Measurements from ENCODE around the gene CERS1. TPM values are rescaled to one million over a fixed set of nuclear protein-coding genes. Genes with fewer than 3 reads are reported as not detected.

CERS1 gene
- total RNA-seq, 2 experiments from 2014 or later = 0.08 TPM; not detected in 1

DNA sequence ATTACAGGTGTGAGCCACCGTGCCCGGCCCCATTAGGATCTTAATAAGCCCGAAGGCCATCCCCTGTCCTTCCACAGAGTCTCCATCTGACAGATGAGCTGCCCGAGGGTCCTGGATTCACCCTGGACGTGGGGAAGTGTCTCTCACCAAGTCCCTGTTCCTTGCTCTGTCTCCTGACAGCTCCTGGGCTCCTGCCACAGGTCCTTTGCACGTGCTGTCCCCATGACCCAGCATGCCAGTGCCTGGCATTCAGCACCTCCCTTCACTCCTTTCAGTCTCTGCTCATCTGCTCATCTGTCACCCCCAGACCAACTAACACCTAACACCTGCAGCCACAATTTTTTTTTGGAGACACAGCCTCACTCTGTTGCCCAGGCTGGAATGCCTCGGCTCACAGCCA is 14.5 kb downstream of the CERS1 start:
- ChIA-PET POLR2A (interaction anchor here (0.7 kb wide), 1 partner anchor 139 kb away, joined by 4 read pairs; no protein-coding TSS in a partner anchor), CTCF (no interaction called here)

DNA sequence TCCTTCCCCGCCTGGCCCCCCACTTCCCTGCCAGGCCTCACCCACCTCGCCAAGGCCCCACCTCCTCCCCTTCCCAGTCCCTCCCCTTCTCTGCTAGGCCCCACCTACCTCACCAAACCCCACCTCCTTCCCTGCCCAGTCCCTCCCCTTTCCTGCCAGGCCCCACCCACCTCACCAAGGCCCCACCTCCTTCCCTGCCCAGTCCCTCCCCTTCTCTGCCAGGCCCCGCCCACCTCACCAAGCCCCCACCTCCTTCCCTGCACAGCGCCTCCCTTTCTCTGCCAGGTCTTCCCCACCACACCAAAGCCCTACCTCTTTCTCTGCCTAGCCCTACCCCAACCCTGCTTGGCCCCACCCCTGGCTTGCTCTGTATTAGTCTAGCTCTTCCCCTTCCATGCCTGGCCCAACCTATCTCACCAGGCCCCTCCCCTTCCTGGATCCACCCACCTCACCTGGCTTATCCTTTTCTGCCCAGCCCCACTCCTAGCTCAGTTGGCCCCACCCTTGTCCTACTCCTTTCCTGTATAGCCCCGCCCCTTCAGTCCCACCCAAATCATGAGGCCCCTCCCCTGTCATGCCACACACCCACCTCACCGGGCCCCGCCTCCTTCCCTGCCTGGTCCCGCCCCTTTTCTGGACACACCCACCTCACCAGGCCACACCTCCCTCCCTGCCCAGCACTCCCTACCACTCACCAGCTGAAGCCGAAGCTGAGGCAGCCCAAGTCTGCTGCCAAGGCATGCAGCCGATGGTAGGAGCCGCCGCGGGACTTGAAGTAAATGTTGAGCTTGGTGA is 16.2 kb downstream of the CERS1 start:
- POLR2A ChIA-PET = interaction anchor here (0.6 kb wide), 1 partner anchor 84 kb away, joined by 8 read pairs; no protein-coding TSS in a partner anchor
- CTCF ChIA-PET = interaction anchor here (0.6 to 0.9 kb wide), 2 partner anchors 24 to 166 kb away, joined by 3 read pairs; no protein-coding TSS in a partner anchor

DNA sequence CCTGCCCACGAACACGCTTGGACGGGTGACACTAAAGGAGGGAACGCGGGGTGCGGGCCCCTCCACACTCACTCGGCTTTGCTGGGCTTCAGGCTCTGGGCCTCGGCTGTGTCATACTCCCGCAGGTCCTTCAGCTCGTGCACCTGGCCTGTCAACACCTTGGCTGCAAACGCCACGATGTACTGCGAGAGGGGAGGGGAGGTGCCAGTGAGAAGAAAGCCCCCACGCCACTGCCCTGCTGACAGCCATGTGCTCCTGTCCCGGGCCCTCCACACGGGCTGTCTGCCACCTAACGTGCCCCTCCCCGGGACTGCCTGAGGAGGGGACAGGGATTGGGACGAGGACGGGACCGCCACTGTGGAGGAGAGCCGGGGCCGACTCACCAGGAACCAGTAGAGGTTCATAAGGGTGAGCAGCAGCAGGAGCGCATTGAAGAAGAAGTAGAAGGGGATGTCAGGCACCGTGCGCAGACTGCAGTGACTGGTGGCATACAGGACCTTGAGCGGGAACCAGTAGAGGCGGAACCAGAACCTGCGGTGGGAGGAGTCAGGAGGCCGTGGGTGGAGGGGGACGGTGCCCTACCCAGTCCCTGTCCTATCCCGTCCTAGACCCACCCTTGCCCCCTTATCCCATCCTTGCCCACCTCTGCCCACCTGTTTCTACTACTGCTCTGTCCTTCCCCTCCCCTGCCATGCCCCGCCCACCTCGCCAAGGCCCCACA is 16.9 kb downstream of the CERS1 start:
- ChIA-PET CTCF (no interaction called here), POLR2A (interaction anchor here (0.6 kb wide), 1 partner anchor 83 kb away, joined by 8 read pairs; no protein-coding TSS in a partner anchor)

DNA sequence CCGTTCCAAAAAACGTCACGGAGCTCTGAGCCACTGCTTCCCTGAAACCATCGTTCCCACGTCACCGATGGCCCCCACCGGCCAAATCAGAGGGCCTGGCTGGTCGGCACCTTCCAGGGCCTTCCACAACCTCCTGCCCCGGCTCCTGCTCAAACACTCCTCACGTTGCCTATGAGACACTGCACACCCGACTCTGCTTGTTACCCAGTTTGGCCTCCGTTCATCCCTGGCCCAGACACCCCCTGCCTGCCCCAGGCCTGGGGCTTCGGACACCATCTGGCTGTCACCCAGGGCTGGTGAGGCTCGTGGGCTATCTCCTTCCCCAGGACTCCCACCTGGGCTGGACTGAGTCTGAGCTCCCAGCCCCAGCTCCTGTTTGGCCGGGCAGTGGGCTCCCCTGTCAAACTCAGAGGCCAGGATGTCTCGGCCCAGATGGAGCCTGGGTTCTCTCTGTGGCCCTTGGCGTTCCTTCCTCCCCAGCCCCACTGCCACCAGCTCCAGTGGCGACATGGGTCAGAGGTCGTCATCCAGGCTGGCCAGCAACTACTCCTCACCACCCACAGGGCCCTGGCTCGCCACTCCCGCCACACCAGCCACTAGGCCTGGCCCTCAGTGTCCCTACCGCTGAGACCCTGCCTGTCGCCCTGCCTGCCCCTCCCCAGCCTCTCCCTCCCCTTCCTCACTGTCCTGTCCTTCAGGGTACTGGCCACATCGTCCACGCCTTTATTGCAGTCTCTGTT is 17.7 kb downstream of the CERS1 start:
- ChIA-PET POLR2A (interaction anchor here (0.5 kb wide), 1 partner anchor 120 kb away, joined by 8 read pairs; no protein-coding TSS in a partner anchor), CTCF (interaction anchor here (1.1 kb wide), 1 partner anchor 12 kb away, joined by 4 read pairs; no protein-coding TSS in a partner anchor)

DNA sequence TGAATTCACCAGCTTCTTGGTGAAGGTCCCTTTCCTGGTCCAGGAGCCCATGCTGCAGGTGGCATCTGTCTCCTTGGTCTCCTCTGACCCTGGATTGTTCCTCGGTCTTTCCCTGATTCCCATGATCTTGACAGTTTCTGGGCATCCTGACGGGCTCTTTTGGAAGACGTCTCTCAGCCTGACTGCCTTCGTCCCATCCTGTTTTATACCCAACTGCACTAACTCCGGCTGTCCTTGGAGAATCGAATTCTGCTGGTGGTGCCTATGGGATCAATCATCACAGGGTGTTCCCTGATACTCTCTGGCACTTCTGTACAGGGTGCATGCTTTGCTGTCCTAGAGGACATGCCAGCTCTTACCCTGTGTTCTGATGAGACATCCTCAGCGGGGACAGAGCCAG is 19.1 kb downstream of the CERS1 start:
- POLR2A ChIA-PET = interaction anchor here (0.6 to 0.7 kb wide), 2 partner anchors 42 to 63 kb away, joined by 3 read pairs; partner anchors contain the start of genes COPE and DDX49
- CTCF ChIA-PET = interaction anchor here (0.6 to 0.7 kb wide), 4 partner anchors 12 to 395 kb away, joined by 3 to 4 read pairs (median 4); no protein-coding TSS in a partner anchor

DNA sequence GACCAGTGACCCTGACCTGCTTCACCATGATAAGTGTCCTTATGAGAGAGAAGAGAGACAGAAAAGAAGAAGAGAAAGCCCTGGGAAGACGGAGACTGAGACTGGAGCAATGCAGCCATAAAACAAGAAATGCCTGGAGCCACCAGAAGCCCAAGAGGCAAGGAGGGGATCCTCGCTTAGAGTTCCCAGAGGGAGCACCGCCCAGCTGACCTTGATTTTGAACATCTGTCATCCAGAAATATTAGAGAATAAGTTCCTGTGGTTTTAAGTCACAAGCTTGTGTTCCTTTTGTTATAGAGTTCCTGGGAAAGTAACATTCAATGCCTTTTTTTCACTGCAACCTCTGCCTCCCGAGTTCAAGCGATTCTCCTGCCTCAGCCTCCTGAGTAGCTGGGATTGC is 20.2 kb downstream of the CERS1 start:
- ChIA-PET CTCF (no interaction called here), POLR2A (no interaction called here)

DNA sequence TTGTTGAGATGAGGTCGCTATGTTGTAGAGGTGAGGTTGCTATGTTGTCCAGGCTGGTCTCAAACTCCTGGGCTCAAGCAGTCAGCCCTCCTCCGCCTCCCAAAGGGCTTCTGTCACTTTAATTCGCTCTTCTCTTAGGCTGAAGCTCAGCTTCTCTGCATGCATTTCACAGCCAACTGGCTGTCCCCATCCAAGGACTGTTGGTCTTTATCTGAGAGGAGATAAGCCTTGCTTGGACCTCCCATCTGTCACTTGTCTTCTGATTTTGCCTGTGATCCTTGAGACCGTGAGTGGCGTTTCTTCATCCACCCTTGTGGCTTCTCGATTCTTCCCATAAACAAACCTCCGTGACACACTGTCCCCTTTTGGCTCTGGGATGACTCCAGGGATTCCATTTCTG is 24.4 kb downstream of the CERS1 start:
- POLR2A ChIA-PET = interaction anchor here (0.7 kb wide), 1 partner anchor 10 kb away, joined by 5 read pairs; no protein-coding TSS in a partner anchor
- CTCF ChIA-PET = interaction anchor here (0.7 to 1.8 kb wide), 2 partner anchors 24 to 443 kb away, joined by 3 to 5 read pairs; no protein-coding TSS in a partner anchor

DNA sequence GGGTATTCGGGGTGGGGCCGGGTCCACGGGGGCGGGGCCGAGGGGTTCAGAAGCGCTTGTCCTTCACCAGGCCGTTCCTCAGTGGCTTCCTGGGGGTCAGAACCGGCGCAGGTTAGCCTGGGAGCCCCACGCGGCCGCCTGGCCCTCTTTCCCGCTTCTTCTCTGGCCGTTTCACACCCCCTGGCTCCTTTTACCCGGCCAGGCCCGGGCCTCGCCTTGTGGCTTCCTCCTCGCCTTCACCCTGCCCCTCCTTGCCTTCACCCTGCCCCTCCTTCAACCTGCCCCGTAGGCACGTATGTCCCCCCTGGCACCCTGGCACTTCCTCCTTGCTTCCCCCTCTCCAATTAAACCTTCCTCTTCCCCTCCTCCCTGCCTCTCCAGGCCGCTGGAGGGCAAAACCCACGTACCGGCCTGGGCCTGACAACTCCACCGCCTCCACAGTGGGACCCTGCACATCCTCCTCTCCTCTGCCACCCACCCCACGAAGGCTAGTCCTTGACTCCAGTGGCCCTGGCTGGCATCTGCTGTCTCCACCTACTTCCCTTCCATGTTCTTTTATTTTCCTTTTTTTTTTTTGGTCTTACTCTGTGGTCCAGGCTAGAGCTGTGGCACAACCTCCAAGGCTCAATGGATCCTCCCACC is 25.3 kb downstream of the CERS1 start:
- CTCF ChIA-PET = interaction anchor here (1.8 kb wide), 1 partner anchor 23 kb away, joined by 5 read pairs; no protein-coding TSS in a partner anchor
- POLR2A ChIA-PET = interaction anchor here (0.6 to 0.7 kb wide), 2 partner anchors 9 to 336 kb away, joined by 3 to 5 read pairs; no protein-coding TSS in a partner anchor

DNA sequence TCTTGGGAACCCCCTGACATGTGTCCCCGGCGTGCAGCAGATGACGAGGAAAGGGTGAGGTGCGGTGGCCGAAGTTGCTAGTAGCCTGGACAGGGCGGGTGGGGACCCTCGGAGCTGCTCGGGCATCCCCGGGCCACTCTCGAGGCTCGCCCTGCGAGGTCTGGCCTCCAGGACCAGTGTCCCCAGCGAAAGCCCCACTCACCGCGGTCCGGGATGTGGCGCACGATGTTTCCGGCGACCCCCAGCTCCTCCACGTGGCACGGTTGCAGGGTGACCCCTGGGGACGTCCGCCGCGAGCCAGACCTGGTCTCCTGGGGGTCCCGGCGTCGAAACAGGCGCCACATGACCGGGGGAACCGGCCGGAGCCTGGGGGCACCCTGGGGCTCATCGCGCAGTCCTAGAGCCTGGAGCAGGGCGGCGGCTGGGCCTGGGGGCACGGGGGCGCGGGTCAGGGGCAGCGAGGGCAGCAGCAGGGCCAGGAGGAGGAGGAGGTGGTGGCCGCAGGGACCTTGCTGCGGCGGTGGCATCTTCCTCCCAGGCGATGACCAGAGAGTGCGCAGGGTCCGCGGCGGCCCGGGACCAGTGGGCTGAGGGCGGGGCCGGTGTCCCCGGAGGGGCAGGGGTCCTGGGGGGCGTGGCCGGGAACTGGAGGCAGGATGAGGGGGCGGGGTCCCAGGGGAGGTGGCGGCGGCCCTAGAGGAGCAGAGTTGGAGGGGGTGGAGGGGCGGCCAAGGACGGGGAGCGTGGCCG is 26.0 kb downstream of the CERS1 start:
- CTCF ChIA-PET = no interaction called here
- POLR2A ChIA-PET = no interaction called here

DNA sequence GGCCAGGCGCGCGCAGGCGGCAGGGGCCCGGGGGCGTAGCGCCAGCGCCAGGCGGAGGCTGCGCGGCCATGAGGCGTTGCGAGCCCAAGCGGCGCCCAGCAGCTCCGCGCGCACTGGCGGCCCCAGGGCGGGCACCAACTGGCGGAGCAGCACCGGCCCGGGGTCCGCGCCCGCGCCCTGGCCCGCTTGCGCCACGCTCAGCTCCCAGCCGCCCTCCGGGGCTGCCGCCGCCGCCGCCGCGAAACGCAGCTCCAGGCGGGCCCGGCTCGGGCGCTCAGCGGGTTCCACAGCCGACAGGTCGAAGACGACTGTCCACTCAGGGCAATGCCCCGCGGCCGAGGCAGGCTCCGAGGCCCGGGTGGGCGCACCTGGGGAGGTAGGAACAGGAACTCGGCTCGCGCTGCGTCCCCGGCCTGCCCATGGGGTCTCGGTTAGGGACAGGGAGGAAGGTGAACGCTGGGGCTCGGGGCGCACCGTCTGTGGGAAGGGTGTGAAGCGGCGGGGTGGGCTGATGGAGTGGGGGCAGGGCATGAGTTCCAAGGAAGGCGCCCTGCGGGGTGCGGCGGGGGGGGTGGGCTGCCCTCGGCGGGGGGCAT is 26.8 kb downstream of the CERS1 start:
- POLR2A ChIA-PET = no interaction called here
- CTCF ChIA-PET = no interaction called here

DNA sequence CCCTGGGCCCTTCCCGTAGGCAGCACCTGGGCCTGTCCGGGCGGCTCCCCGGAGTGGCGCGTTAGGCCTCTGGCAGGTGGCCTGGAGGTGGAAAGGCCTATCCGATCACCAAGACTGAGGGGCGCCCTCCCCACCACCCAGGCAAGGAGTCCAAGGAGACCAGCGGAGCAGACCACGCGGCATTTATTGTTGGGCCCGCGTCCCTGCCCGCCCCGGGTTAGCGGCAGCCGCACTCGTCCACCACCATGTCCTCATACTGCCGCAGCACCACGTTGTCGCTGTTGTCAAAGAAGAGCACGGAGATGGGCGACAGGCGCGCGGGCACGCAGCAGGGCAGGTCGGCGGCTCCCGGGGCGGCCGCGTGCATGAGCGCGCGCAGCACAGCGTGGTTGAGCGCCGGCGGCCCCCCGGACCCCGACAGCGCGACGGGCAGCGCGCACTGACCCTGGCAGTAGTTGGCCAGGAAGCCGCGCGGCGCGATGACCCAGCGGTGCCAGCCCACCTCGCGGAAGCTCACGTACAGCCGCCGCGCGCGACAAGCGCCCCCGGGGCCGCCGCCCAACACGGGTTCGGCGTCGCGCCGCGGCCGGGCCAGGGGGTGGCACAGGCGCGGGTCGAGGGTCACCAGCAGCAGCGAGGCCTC is 27.5 kb downstream of the CERS1 start:
- ChIA-PET POLR2A (no interaction called here), CTCF (interaction anchor here (1.8 kb wide), 1 partner anchor 28 kb away, joined by 6 read pairs; no protein-coding TSS in a partner anchor)

DNA sequence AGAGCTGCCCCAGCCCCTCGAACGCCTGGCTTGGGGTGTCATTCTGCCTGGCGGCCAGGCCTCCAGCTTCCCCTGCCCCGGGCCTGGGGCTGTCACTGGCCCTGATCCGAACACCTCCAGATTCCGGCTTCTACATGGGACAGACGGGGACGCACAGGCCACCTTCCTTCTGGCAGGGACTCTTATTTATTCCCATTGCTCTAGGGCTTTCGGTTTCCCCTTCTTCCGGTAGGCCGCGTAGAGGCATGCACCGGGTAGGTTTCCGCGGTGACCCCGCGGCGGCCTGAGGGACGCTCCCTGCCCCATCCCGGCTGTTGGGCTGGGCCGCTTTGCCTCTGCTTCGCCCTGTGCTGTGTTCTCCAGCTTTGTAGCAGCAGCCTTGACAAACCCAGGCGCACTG is 28.2 kb downstream of the CERS1 start:
- ChIA-PET CTCF (interaction anchor here (0.5 to 1.8 kb wide), 6 partner anchors 12 to 162 kb away, joined by 3 to 9 read pairs (median 4); partner anchors contain the start of genes COPE, DDX49 and UPF1), POLR2A (no interaction called here)

DNA sequence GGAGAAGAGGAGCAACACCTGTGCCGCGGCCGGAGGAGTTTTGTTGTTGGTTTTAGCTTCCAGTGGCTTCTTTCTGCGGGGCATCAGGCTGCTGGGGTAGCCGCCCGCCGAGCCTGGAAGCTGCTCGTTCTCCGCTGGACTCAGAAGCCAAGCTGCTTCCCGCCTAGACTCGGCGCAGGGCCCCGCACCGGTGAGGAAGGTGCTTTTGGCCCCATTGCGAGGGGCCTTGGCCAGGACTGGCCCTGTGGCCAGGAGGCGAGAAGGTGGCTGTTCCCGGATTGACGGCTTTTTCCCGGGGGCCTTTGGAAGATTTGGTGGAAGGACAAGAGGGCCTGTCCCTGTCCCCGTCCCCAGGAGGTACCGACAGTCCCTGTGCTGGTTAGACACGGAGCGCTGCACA is 28.8 kb downstream of the CERS1 start:
- ChIA-PET POLR2A (no interaction called here), CTCF (interaction anchor here (0.5 to 2.0 kb wide), 7 partner anchors 11 to 161 kb away, joined by 3 to 9 read pairs (median 5); partner anchors contain the start of genes COPE, DDX49 and UPF1)

DNA sequence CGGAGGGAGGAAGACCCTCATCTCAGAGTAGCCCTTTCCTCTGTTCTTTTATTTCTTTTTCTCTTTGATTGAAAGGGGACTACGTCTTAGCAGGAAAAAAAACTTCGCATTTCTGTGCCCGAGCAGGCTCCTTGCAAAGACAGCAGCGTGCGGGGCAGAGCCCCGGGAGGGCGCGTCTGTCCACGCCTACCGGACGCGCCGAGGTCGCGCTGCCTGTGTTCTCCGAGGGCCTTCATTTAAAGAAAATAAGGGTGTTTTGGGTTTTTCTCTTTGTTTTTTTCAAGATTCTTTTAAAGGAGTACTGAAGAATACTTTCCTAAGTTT is 29.2 kb downstream of the CERS1 start:
- ChIA-PET POLR2A (no interaction called here), CTCF (interaction anchor here (1.0 to 2.0 kb wide), 6 partner anchors 11 to 95 kb away, joined by 3 to 9 read pairs (median 5); partner anchors contain the start of gene UPF1)

DNA sequence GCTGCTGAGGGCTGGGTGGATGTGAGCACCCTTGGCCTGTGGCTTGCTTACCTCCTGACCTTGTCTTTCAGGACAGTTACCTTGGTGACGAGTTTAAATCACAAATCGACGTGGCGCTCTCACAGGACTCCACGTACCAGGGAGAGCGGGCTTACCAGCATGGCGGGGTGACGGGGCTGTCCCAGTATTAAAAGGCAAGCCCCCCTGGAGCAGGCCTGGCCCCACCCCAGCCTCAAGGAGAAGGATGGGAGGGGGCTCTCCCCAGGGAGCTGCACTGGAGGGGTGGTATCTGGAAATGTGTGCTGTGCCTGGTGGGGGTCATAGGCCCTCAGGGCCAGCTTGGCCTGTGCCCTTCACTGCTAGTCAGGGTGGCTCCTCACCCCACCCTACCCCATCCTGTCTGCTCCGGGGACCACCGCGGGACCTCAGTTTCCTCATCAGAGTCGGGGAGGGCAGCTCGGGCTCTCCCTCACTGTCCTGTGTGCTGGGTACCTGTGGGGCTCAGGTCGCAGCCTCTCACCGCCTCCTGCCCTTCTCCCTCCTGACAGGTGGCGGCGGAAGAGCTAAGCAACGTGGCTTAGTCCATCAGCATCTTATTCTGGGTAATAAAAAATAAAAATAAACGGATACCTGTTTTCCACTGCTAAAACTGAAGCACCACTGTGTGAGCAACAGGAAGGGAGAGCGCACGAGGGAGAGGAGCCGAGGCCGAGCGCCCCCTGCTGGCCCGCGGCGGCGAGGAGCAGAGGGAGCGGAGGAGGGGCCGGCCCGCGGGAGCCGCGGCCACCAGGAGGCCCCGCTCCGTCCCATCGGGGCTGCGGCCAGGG is 29.8 kb downstream of the CERS1 start:
- POLR2A ChIA-PET = interaction anchor here (1.0 kb wide), 1 partner anchor 277 kb away, joined by 4 read pairs; no protein-coding TSS in a partner anchor

More for the DNA sequence above, 29.8 kb downstream of the CERS1 start:
- CTCF ChIA-PET = interaction anchor here (0.7 to 2.0 kb wide), 5 partner anchors 11 to 142 kb away, joined by 3 to 9 read pairs (median 4); no protein-coding TSS in a partner anchor
